ENCODE measurements around the gene SCAPER. TPM values are rescaled to one million over a fixed set of nuclear protein-coding genes. Genes with fewer than 3 reads are reported as not detected.
"Not testable (repeated sequence)": the region's sequence is repeated elsewhere in the genome, so short reads cannot be mapped to it uniquely, and the experiment has no call there.

The SCAPER gene
- total RNA-seq, 1 donor from 2014 or later: 56.9 TPM

GRCh38 chr15:76327191-76328105 lies 577.7 kb downstream of the SCAPER start:
- Histone ChIP-seq H3K27ac (ENCODE audit: low read depth, low read length) (no peak overlapping the region), H3K36me3 (ENCODE audit: control insufficient read depth in 3 of 3, insufficient read depth in 3 of 3, low read length in 3 of 3) (no peaks in the 10 kb centered on the region), H3K4me1 (ENCODE audit: control insufficient read depth in 3 of 3, insufficient read depth in 3 of 3, low read length in 3 of 3) (peaks cover 0 to 6% (median 4%) of the 10 kb centered on the region in 3 donors), H3K9me3 (ENCODE audit: control insufficient read depth in 3 of 3, low read length in 3 of 3) (no peaks in the 10 kb centered on the region), H3K4me3 (ENCODE audit: low read length in 3 of 3) (no peak overlapping the region), H3K27me3 (ENCODE audit: control insufficient read depth in 3 of 3, insufficient read depth in 3 of 3, low read length in 3 of 3) (peaks cover 7 to 13% (median 11%) of the 10 kb centered on the region in 3 donors), H3K9ac (ENCODE audit: low read depth in 1 of 3, low read length in 3 of 3) (no peak overlapping the region)

DNA sequence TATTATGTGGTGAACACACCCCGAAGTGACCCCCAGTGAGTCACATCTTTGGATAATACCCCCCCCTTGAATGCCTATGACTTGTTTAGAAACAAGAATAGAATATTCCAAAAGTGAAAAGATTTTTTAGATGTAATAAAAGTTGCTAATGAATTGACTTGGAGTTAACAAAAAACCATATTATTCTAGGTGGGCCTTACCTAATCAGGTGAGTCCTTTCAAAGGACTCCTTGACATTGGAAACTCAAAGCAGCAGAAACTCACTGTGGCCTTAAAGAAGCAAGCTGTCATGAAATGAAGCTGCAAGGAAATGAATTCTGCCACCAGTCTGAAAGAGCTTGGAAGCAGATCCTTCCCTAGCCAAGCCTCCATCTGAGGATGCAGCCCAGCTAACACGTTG lies 579.4 kb downstream of the SCAPER start:
- Histone ChIP-seq H3K9ac (ENCODE audit: low read depth in 1 of 3, low read length in 3 of 3) (no peak overlapping the region), H3K27ac (ENCODE audit: low read depth, low read length) (no peak overlapping the region), H3K36me3 (ENCODE audit: control insufficient read depth in 3 of 3, insufficient read depth in 3 of 3, low read length in 3 of 3) (no peaks in the 10 kb centered on the region), H3K4me1 (ENCODE audit: control insufficient read depth in 3 of 3, insufficient read depth in 3 of 3, low read length in 3 of 3) (peaks cover 0 to 6% (median 4%) of the 10 kb centered on the region in 3 donors), H3K27me3 (ENCODE audit: control insufficient read depth in 3 of 3, insufficient read depth in 3 of 3, low read length in 3 of 3) (peaks cover 7 to 11% (median 11%) of the 10 kb centered on the region in 3 donors), H3K4me3 (ENCODE audit: low read length in 3 of 3) (no peak overlapping the region), H3K9me3 (ENCODE audit: control insufficient read depth in 3 of 3, low read length in 3 of 3) (no peaks in the 10 kb centered on the region)

DNA sequence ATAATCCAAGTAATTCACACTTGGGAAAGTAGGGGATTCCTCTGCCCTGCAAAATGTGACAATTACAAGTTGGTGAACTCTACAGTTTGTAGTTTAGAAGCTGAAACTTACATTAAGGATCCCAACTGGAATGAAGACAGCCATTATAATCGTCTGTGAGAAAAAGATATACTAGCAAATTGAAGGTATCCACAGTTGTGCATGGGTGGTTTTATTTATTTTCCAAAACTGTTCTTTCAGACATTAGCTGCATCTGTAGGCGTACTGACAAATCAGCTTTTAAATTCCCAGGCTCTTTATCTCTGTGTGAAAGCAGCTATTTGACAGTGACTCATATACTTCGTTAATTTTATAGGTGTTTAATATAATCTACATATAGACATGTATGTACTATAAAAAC lies 581.1 kb downstream of the SCAPER start:
- Histone ChIP-seq H3K27ac (ENCODE audit: low read depth, low read length) (no peak overlapping the region), H3K4me3 (ENCODE audit: low read length in 3 of 3) (no peak overlapping the region), H3K4me1 (ENCODE audit: control insufficient read depth in 3 of 3, insufficient read depth in 3 of 3, low read length in 3 of 3) (peaks cover 0 to 6% (median 4%) of the 10 kb centered on the region in 3 donors), H3K9me3 (ENCODE audit: control insufficient read depth in 3 of 3, low read length in 3 of 3) (no peaks in the 10 kb centered on the region), H3K9ac (ENCODE audit: low read depth in 1 of 3, low read length in 3 of 3) (no peak overlapping the region), H3K27me3 (ENCODE audit: control insufficient read depth in 3 of 3, insufficient read depth in 3 of 3, low read length in 3 of 3) (peaks cover 0 to 4% (median 2%) of the 10 kb centered on the region in 3 donors), H3K36me3 (ENCODE audit: control insufficient read depth in 3 of 3, insufficient read depth in 3 of 3, low read length in 3 of 3) (no peaks in the 10 kb centered on the region)

DNA sequence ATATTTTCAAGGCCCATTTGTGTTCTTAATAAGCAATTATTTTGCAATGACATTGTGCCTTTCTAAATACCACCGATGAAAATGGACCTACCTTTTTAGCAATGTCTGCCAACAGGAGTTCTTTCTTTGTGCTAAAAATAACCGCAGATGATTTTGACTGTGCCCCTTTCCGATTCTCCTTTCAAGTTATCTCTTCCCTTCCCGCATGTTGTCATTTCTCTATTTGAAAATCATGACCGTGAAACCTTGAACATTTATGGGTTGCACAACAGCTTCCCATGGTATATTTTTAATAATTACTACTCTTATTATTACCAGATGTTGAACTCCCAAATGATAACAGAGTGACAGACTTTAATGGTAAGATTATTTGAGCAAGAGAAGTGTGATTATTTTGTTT lies 583.5 kb downstream of the SCAPER start:
- Histone ChIP-seq H3K9me3 (ENCODE audit: control insufficient read depth in 3 of 3, low read length in 3 of 3) (no peaks in the 10 kb centered on the region), H3K27me3 (ENCODE audit: control insufficient read depth in 3 of 3, insufficient read depth in 3 of 3, low read length in 3 of 3) (no peaks in the 10 kb centered on the region), H3K9ac (ENCODE audit: low read depth in 1 of 3, low read length in 3 of 3) (no peak overlapping the region), H3K27ac (ENCODE audit: low read depth, low read length) (no peak overlapping the region), H3K36me3 (ENCODE audit: control insufficient read depth in 3 of 3, insufficient read depth in 3 of 3, low read length in 3 of 3) (no peaks in the 10 kb centered on the region), H3K4me1 (ENCODE audit: control insufficient read depth in 3 of 3, insufficient read depth in 3 of 3, low read length in 3 of 3) (peaks cover 0 to 3% (median 0%) of the 10 kb centered on the region in 3 donors), H3K4me3 (ENCODE audit: low read length in 3 of 3) (no peak overlapping the region)

- H3K27me3 ChIP-seq (ENCODE audit: control insufficient read depth in 3 of 3, insufficient read depth in 3 of 3, low read length in 3 of 3): no peaks in the 10 kb centered on the region
- no peak overlapping the region for H3K27ac ChIP-seq (ENCODE audit: low read depth, low read length)
- no peak overlapping the region for H3K9ac ChIP-seq (ENCODE audit: low read depth in 1 of 3, low read length in 3 of 3)
- H3K4me3 ChIP-seq (ENCODE audit: low read length in 3 of 3): no peak overlapping the region
- no peaks in the 10 kb centered on the region for H3K9me3 ChIP-seq (ENCODE audit: control insufficient read depth in 3 of 3, low read length in 3 of 3)
- H3K4me1 ChIP-seq (ENCODE audit: control insufficient read depth in 3 of 3, insufficient read depth in 3 of 3, low read length in 3 of 3): peaks cover 0 to 3% (median 0%) of the 10 kb centered on the region in 3 donors
- no peaks in the 10 kb centered on the region for H3K36me3 ChIP-seq (ENCODE audit: control insufficient read depth in 3 of 3, insufficient read depth in 3 of 3, low read length in 3 of 3)
These were observed 584.0 kb downstream of the SCAPER start for GRCh38 chr15:76321171-76321570.

DNA sequence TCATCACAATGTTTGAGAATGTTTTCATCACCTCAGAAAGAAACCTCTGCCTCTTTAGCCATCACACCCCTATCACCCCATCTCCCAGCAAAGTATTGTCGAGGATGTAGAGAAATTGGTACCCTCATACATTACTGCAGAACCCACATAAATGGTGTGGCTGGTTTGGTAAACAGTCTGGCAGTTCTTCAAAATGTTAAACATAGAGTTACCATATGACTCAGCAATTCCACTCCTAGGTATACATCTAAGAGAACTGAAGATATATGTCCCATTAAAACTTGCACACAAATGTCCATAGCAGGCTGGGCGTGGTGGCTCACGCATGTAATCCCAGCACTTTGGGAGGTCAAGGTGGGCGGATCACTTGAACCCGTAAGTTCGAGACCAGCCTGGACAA lies 585.1 kb downstream of the SCAPER start:
- H3K27me3 ChIP-seq (ENCODE audit: control insufficient read depth in 3 of 3, insufficient read depth in 3 of 3, low read length in 3 of 3): no peaks in the 10 kb centered on the region
- no peak overlapping the region for H3K9ac ChIP-seq (ENCODE audit: low read depth in 1 of 3, low read length in 3 of 3)
- H3K4me1 ChIP-seq (ENCODE audit: control insufficient read depth in 3 of 3, insufficient read depth in 3 of 3, low read length in 3 of 3): peaks cover 0 to 3% (median 0%) of the 10 kb centered on the region in 3 donors
- no peak overlapping the region for H3K27ac ChIP-seq (ENCODE audit: low read depth, low read length)
- no peaks in the 10 kb centered on the region for H3K9me3 ChIP-seq (ENCODE audit: control insufficient read depth in 3 of 3, low read length in 3 of 3)
- no peak overlapping the region for H3K4me3 ChIP-seq (ENCODE audit: low read length in 3 of 3)
- H3K36me3 ChIP-seq (ENCODE audit: control insufficient read depth in 3 of 3, insufficient read depth in 3 of 3, low read length in 3 of 3): no peaks in the 10 kb centered on the region

DNA sequence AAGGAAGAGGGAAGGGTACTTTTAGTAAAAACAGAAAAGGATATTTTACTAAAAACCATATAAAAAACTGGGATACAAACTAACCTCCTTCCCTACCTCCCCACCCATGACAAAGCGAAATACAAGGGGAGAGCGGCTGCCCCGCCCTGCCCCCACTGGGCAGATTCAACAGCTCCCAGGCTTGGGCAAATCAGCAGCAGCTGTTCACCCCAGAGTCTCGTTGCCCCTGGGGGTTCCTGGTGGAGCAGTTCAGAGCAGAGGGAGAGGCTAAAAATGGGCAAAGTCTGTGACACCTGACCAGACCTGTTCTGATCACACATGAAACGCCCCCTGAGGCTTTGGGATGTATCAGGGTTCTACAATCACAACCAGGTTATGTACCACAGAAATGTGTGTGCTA lies 591.4 kb downstream of the SCAPER start:
- Histone ChIP-seq H3K9me3 (ENCODE audit: control insufficient read depth in 3 of 3, low read length in 3 of 3) (no peaks in the 10 kb centered on the region), H3K4me1 (ENCODE audit: control insufficient read depth in 3 of 3, insufficient read depth in 3 of 3, low read length in 3 of 3) (peaks cover 6 to 15% (median 12%) of the 10 kb centered on the region in 3 donors), H3K9ac (ENCODE audit: low read depth in 1 of 3, low read length in 3 of 3) (no peak overlapping the region), H3K36me3 (ENCODE audit: control insufficient read depth in 3 of 3, insufficient read depth in 3 of 3, low read length in 3 of 3) (no peaks in the 10 kb centered on the region), H3K27me3 (ENCODE audit: control insufficient read depth in 3 of 3, insufficient read depth in 3 of 3, low read length in 3 of 3) (no peaks in the 10 kb centered on the region), H3K4me3 (ENCODE audit: low read length in 3 of 3) (no peak overlapping the region), H3K27ac (ENCODE audit: low read depth, low read length) (no peak overlapping the region)

GRCh38 chr15:76313175-76313567 lies 592.0 kb downstream of the SCAPER start:
- not testable (repeated sequence) for H3K9ac ChIP-seq (ENCODE audit: low read depth in 1 of 3, low read length in 3 of 3); H3K27me3 ChIP-seq (ENCODE audit: control insufficient read depth in 3 of 3, insufficient read depth in 3 of 3, low read length in 3 of 3); H3K4me3 ChIP-seq (ENCODE audit: low read length in 3 of 3); H3K36me3 ChIP-seq (ENCODE audit: control insufficient read depth in 3 of 3, insufficient read depth in 3 of 3, low read length in 3 of 3); H3K27ac ChIP-seq (ENCODE audit: low read depth, low read length); H3K9me3 ChIP-seq (ENCODE audit: control insufficient read depth in 3 of 3, low read length in 3 of 3)
- peaks cover 6 to 15% (median 12%) of the 10 kb centered on the region in 3 donors for H3K4me1 ChIP-seq (ENCODE audit: control insufficient read depth in 3 of 3, insufficient read depth in 3 of 3, low read length in 3 of 3)

DNA sequence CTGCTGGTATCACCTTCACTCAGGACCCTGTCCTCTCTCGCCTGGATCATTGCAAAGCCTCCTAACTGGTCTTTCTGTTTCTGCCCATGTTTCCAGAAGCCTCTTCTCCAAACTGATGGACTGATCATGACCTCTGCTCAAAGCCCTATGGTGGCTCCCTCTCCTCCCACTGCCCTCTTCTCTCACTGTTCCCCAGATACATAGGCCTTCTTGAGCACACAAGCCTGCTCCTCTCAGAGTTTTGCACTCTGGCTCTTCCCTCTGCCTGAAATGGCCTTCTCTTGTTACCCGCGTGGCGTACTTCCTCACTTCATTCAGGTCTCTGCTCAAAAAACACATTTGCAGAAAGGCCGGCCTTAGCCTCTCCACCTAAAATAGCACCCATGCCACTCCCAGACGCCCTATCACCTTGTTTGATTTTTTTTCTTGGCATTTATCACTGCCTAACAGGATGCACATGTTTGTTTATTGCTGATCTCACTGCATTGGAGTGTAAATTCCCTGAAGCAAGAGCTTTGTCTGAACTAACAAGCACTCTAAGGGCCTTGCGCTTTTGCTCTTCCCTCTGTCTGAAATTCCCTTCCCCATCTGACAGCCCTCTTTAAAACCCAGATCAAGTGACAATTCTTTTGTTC lies 592.5 kb downstream of the SCAPER start:
- peaks cover 6 to 15% (median 12%) of the 10 kb centered on the region in 3 donors for H3K4me1 ChIP-seq (ENCODE audit: control insufficient read depth in 3 of 3, insufficient read depth in 3 of 3, low read length in 3 of 3)
- H3K4me3 ChIP-seq (ENCODE audit: low read length in 3 of 3): no peak overlapping the region
- no peak overlapping the region for H3K9ac ChIP-seq (ENCODE audit: low read depth in 1 of 3, low read length in 3 of 3)
- H3K36me3 ChIP-seq (ENCODE audit: control insufficient read depth in 3 of 3, insufficient read depth in 3 of 3, low read length in 3 of 3): no peaks in the 10 kb centered on the region
- no peaks in the 10 kb centered on the region for H3K9me3 ChIP-seq (ENCODE audit: control insufficient read depth in 3 of 3, low read length in 3 of 3)
- no peak overlapping the region for H3K27ac ChIP-seq (ENCODE audit: low read depth, low read length)
- no peaks in the 10 kb centered on the region for H3K27me3 ChIP-seq (ENCODE audit: control insufficient read depth in 3 of 3, insufficient read depth in 3 of 3, low read length in 3 of 3)
